ENCODE data around the gene LDLRAD1. TPM values are rescaled to one million over a fixed set of nuclear protein-coding genes. Genes with fewer than 3 reads are reported as not detected.

LDLRAD1 gene
- total and polyA plus RNA-seq, 2 of the 13 experiments (the other 11 are each of a cell fraction or from before 2014, with no cell fraction given) = 2.5 to 14.0 TPM

- TF ChIP-seq KDM5A (IDR thresholded peaks at IDR 0.05; ENCODE audit: borderline replicate concordance, low read length) (peak; percentile 5), ZNF503 (CRISPR knock-in tag; IDR thresholded peaks at IDR 0.05) (no peak), BRD4 (CRISPR knock-in tag; IDR thresholded peaks at IDR 0.05) (no peak), TCF12 (IDR thresholded peaks at IDR 0.05) (no peak), TCF12 (CRISPR knock-in tag; IDR thresholded peaks at IDR 0.05) (no peak; the same call in 1 of the 2 replicates), ZNF512 (CRISPR knock-in tag; IDR thresholded peaks at IDR 0.05) (no peak), EZH2 (conservative IDR thresholded peaks at IDR 0.05; ENCODE audit: low read depth, low read length) (no peak), ZBED4 (CRISPR knock-in tag; IDR thresholded peaks at IDR 0.05; ENCODE audit: borderline replicate concordance) (no peak), DBP (CRISPR knock-in tag; IDR thresholded peaks at IDR 0.05; ENCODE audit: not compliant biosample characterization) (no peak), RARG (CRISPR knock-in tag; IDR thresholded peaks at IDR 0.05; ENCODE audit: low read depth) (no peak), ZNF530 (CRISPR knock-in tag; IDR thresholded peaks at IDR 0.05; ENCODE audit: low read depth) (no peak), RORA (CRISPR knock-in tag; IDR thresholded peaks at IDR 0.05) (no peak), ARNT2 (CRISPR knock-in tag; IDR thresholded peaks at IDR 0.05; ENCODE audit: low read depth) (peak; percentile 56; the same call in 1 of the 2 replicates), RNF2 (conservative IDR thresholded peaks at IDR 0.05; ENCODE audit: low read depth) (no peak), ELF4 (CRISPR knock-in tag; IDR thresholded peaks at IDR 0.05; ENCODE audit: borderline replicate concordance) (peak; percentile 86; the same call in 1 of the 2 replicates), ZNF138 (CRISPR knock-in tag; IDR thresholded peaks at IDR 0.05; ENCODE audit: low read depth) (peak; percentile 86), TRIM24 (CRISPR knock-in tag; IDR thresholded peaks at IDR 0.05) (no peak), ZNF615 (CRISPR knock-in tag; IDR thresholded peaks at IDR 0.05; ENCODE audit: borderline replicate concordance) (no peak), HNF4G (IDR thresholded peaks at IDR 0.05; ENCODE audit: borderline replicate concordance, low read depth, low read length) (no peak), HNF4G (CRISPR knock-in tag; IDR thresholded peaks at IDR 0.05; ENCODE audit: borderline replicate concordance, low read depth) (peak; percentile 75; the same call in 1 of the 2 replicates), ZNF772 (CRISPR knock-in tag; IDR thresholded peaks at IDR 0.05) (peak; percentile 95), ZNF746 (CRISPR knock-in tag; IDR thresholded peaks at IDR 0.05) (no peak)
These were observed 35.2 kb upstream of the LDLRAD1 start, which contains the start of the genes TCEANC2 and TMEM59 (continued) for GRCh38 chr1:54052934-54053744.

Data from HepG2 (cell line).